ENCODE data around the gene NDNF.

Gene NDNF

DNA sequence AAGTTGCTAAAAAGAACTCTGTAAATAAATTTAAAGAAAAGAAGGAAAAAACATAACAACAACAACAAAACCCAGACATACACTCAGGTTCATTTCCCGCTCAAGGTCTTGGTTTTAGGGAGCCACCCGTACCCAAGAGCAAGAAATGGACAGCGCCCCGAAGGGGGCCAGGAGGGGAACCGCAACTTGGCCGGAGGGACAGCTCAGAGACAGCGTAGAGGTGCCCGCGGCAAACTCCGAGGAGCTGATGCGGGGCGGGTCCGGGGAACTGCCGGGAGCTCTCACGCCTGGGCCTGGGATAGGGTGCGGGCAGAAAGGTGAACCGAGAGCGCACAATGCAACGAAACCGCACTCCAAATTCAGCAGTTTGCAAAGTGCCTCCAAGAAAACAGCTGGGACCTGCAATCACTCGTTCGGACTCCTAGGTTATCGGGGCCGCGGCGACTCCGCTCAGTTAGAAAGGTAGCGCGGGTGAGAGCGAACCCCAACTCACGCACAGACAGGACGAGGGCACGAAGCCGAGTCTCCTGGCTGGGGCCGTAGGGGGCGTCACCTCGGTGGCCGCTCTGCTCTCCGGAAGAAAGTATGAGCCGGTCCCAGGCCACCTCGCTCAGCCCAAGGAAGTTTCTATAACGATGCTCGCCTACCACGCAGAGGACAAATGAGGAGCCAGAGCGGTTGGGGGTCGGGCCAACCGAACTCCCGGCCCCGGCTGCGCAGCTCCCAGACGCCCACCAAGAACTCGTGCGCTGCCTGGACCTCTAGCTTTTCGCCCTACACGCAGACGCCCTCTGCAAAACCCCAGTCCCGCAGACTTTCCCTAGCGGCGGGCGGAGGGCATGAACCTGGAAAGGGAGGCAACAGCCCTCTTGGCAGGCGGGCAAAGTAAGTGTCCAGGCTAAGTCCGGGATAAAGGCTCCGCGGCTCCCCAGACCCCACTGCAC, 1.4 kb downstream of the NDNF start:
- DNase-seq: peak; percentile 61

DNA sequence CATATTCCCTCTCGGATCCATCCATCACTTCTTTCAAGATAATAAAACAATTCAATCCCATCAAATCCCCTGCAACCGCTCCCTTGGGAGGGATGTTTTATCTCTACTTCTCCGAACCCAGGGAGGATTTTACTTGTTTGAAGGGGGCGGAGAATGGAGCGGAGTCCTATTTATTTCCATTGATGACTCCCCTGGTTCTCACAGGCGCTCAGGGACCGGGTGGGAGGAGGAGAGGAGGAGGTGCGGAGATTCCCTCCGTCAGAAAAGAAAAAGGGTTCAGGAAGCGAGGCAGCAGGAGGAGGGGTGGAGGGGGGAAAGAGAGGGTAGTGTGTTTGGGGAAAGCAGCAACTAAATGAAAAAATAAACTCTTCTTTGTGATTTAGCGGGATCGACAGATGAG, 2.1 kb downstream of the NDNF start:
- DNase-seq: no peak

DNA sequence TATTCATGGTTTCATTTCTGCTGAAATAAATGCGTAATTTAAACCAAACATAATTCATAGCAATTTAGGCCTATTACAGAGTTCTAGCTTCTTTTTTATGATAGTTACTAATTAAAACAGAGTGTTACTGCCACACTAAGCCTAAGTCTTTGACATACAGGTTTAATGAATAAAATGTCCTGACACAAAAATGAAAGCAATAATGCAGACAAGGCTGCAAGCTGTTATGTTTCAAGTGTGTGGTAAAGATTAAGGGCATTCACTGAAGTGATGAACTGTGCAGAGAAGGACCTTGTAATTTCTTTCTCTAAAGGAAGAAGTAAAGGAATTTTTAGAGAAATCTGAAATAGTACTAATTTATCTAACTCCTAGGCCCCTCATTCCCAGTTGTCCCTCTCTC, 2.9 kb downstream of the NDNF start:
- DNase-seq: no peak

DNA sequence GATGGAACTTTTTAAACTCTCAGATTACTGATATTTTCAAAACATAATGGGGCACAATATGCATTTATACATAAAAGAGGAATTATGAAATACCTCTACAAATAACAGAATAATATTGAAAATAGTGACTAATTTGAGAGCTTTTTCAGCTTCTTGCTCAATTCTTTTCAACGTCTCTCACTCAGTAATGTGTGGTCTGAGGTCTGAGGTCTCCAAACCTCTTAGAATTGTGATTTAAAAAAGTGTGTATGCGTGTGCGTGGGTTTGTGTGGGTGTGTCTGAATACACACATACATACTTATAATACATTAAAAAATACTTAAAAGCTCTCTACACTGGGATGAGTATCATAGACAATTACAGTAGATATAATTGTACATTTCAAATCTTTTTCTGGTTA, 7.9 kb downstream of the NDNF start:
- DNase-seq: no peak

DNA sequence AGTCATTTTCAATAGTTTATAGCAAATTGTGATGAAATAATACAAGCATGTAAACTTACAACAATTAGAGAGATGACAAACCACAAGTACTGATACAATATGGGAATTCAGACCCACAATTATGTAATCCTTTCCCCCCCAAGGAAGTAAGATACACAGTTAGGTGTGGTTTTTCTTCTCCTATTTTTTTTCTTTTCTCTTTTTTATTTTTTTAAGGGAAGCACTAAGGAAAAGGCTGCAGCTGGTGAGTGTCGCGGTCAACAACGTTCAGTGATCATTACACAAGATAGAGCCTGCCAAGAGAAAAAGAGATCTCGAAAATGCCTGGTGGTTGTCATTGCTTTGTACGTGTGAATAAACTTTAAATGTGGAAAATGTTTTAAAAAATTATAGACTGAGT, 9.8 kb downstream of the NDNF start:
- no peak for DNase-seq

DNA sequence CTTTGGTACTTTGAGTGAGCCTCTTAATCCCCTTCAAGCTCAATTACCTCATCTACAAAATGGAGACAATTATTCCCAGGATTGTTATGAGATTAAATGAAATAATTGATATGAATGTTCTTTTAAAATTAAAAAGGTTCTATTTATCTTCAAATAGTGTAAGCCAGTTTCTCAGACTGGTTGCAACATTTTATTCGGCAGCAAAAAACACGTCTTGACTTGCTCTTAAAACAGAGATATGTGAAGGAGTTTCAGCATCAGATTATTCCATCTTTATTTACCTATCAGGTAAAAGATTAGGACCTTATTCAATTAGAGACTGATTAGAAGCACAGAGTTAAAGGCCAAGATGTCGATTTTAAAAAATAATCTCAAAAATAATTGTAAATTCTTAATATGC, 10.5 kb downstream of the NDNF start:
- no peak for DNase-seq

DNA sequence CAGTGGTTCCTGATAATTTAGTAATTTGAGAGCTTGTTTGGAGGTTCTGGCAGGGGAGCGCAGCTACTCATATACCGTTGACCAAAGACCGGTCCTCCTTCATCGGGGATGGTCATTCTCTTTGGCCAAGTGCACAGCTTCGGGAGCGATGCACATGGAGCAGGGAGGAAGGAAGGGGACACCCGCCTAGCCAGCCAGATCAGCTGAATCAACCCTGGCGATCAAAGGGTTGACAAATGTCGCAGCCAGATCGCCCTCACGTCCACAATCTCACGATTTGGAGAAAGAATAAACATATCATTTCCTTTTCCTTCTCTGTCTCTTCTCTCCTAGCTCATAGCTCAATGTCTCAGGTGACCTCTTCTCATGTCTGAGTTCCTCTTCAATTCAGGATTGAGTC, 11.1 kb downstream of the NDNF start:
- DNase-seq: no peak

DNA sequence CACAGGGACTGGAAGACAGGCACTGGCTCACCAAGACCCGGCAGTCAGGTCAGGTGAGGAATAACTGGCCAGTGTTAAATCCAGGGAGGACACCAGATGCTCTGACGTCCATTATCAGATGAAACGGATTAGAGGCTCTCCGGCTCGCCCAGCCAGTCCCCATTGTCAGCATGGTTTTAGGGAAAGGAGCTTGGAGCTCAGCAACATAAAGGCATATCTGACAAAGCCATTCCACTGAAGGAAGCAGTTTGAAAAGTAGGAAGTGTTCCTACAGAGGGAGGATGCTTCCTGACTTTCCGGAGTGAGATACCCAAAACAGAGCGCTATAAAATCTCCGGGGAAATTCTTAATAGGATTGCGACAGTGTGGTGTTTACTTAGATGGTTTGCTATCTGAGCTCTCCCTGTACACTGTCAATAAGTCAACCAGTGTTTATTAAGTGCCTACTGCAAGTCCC, 14.8 kb downstream of the NDNF start:
- no peak for DNase-seq

DNA sequence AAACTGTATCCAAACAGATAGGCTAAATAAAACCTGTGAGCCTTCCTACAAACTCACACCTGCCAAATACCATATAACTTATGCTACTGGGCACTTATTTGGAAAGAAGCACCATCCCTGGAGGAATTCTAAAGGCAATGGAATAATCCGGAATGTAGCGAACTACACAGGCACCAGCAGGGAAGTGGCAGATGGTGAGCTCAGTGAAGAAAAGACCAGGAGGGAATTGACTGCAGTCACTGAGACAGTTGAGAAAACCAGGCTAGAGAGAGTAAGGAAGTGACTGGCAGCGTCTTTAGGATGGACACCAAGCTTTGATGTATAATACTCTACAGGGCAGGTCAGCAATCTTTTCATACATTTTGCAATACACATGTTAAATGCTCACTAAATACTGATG, 16.3 kb downstream of the NDNF start:
- no peak for DNase-seq

DNA sequence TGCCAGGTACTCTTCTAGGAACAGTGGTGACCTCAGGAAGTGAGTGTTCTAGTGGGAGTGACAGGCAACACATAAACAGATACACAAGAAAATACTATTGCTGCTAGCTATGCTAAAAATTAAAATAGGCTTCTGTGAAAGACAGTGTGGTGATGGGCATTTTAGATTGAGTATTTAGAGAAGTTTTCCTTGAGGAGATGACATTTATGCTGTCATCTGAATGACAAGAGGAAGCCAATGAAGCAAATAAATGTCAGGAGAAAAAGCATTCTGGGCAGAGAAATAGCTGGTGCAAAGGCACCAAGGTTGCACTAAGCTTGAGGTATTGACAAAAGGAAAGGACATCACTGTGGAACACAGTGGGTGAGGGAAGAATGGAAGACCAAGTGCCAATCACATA, 18.0 kb downstream of the NDNF start:
- DNase-seq: no peak

DNA sequence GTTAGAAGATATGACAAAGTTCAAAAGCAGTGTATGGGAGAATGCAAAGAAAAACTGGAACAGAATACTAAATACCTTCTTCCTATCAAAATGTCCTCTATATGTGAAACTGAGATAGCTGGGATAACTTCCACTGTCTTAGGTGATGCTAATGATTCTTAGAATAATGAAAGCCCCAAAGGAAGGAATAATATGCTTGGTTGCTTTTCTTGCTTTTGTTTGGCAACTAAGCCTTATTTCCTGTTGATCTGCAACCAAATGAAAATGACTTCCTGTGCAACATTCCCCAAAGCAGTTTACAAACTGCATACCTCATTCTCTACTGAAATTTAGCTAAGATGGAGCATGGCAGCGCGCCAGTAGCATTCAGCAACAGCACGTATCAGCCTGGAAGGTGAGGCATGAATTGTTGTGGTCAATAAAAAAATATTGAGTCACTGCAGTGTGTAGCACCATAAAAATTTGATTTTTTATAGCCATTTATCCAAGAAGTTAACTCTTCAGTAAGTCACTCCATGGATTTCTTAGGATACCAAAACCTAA, 18.7 kb downstream of the NDNF start:
- peak; percentile 61 for DNase-seq

DNA sequence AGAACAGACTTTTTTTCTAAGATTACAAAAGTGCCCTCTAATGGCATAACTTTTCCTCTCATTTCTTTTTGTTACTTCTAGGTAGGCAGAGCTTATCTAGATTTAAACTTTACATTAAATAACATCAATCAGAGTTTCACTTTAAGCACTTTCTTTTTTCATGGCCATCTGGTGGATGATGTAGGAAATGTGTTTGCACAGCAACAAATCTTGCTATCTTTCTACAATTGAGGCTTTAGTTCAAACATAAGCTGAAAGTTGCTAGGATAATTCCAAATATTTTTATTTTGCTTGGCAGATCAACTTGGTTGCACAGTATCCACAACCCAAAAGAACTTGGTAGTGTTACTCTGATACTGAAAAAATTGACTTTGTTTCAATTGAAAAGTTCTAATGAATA, 22.0 kb downstream of the NDNF start:
- peak; percentile 29 for DNase-seq

DNA sequence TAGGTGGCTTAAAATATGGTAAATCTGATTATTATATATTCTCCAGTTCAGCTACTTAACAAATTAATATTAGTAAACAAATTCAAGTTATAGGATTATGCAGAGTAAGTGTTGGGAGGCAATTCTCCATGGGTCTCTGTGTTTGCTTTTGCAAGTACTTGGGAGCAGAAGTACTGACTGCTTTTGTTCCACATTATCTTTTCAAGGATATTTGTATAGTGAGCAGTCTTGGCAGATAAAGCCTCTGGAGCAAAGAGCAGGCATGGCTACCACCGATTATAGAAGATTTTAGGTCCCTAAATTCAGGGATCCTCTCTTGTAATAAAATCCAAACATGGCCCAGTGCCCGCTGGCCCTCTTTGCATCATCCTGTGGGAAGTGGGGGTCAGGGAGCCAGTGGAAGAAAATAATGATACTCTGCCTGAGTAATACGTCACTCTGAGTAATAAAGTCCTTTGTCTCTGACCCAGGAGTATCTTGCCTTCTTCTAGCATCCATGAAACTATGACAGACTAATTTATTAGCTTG, 23.2 kb downstream of the NDNF start:
- DNase-seq: no peak

DNA sequence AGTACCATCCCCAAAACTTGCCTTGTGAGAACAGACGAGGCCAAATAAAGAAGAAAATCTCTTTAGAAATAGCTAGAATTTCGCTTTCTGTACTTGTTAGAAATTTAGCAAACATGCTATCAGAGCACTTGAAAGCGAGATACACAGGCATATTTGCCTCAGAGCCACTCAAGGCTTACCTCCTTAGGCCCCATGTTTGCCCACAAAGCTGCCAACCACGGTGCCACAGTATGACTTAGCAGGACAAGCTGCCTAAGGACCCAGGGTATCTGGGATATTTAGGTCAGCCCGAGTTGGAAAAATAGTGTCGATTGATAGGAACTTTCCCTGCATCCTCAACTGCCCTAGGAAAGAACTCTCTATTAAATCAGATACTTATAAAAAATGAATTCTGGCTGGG, 24.2 kb downstream of the NDNF start:
- DNase-seq: no peak

DNA sequence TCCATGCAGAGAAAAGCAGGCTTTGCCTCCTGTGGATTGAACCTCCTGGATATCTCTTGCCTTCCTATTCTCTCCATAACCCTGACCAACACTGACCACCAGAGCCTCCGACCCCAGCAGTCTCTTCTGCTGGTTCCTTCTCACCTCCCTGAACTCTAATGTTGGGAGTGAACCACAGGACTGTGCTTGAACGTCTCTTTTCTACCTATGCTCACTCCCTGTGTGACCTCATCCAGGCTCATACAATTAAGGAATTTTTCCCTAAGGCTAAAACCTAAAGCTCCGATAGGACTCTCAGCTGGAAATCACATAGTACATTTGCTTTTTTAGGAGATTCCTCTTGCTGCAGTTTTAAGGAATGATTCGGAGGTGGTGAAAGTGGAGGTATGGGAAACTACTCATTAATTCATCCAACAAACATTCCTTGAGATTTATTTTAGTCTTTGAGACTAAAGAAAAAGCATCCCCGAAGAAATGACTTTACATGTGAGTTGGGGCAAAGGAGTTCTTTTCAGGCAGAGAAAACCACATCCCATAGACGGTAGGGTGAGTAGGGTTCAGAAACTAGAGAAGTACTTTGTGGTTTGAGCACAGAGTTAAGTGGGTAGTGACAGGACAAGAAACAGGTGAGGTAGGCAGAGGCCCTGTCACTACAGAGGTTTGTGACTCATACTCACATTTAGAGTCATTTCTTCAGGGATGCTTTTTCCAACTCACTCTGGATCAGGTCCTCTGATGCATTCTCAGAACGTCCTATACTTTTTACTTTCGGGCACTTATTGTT, 30.8 kb downstream of the NDNF start:
- no peak for DNase-seq

DNA sequence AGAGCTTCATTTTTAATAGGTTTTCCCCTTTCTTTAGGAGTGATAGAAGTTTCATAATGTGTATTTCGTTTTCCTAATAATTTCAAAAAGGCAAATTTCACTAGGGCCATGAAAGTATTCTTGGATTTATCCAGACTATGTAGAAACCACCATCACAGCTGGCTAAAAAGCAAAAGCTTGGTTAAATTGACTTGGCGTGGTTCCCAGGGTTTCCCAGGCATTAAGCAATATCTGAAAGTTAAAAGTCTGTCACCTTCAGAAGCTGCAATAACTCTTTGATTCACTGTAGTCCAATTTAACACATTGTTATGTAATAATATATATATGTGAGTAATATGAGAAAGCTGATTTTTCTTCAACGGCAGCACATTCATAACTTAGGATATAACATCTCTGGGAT, 38.3 kb downstream of the NDNF start:
- peak; percentile 73 for DNase-seq

DNA sequence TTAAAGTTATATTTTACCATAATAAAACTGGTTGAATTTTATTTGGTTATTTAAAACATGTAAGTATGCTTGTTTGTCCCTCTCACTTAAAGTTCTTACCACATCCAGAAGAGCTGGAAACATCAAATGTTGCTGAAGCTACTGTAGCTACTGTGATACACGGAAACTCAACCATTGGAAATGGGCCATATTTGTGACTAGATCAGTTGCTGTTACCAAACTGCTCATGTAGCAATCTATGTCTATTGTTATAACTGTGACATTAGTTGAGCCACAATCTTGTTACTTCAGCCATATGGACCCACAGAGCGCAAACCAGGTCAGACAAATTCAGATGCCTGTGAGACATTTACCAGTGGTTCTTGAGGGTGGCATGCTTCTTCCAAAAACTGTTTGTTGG, 41.6 kb downstream of the NDNF start:
- no peak for DNase-seq

DNA sequence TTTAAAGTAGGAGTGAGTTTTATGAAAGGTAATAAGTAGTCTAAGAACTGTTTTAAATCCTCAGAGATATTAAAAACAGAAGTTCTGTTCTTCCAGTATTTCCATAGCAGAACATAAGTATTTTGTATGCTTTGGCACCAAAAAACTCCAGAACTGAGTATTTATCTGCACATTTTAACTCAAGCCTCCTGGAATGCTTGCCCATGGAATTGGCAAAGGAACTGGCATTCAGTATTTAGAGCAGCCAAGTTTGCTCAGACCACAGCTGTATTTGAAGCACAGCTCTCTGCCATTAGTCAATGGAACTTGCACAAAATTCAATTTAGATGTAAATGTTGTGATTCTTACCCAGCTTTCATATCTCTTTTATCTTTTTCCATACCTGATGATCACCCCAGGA, 42.2 kb downstream of the NDNF start:
- no peak for DNase-seq

DNA sequence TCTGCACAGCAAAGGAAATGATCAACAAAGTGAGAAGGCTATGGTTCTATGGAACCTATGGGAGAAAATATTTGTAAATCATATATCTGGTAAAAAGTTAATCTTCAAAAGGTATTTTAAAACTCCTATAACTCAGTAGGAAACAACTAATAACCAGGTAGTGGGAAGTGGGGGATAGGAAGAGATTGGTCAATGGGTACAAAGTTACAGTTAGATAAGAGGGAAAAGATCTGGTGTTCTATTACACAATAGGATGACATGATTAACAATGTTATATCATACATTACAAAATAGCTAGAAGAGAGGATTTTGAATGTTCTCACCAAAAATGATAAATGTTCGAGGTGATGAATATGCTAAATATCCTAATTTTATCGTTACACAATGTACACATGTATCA, 46.3 kb downstream of the NDNF start:
- DNase-seq: no peak

DNA sequence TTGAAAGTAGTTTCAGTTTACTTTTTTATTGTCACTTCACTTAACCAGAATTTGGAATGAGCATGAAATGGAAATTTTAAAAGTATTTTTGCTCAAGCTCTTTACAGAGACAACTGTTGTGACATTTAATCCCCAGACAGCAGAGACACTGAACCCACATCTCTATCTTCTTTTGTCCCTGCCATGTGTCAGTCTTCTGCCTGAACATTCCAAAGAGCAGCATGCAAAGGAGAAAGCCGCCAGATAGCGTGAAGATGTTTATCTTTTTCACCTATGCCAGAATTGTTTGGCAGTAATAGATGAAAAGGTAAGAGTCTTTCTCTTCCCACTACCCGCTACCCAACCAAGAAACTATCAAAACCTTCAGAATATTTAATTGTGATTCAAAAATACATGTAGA, 46.8 kb downstream of the NDNF start:
- no peak for DNase-seq

DNA sequence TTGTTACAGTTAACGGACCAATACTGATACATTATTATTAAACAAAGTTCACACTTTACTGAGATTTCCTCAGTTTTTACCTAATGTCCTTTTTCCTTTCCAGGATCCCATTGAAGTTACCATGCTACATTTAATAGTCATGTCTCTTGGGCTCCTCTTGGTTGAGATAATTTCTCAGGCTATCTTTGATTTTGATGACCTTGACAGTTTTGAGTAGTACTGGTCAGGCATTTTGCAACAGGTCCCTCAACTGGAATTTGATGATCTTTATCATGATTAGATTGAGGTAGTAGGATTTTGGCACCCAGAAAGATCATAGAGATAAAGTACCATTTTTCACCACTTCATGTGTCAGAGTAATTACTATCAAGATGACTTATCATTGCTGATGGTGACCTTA, 53.8 kb downstream of the NDNF start:
- DNase-seq: no peak

DNA sequence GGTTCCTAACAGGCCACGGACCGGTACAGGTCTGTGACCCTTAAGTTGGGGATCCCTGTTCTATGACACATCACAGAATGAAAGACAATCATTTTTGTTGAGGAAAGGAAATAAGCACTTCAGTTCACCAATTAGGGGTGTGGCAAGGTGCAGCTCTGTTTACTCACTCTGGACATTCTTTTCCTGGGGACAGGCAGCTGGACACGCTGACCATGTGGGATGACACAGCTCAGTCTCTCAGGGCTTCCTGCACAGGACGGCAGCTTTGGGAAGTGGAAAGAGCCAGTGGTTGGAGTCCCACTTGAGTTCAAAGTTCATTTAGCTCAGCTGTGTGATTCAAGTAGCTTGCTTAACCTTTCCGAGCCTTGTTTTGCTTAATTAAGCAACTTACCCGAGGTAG, 55.7 kb downstream of the NDNF start:
- no peak for DNase-seq

DNA sequence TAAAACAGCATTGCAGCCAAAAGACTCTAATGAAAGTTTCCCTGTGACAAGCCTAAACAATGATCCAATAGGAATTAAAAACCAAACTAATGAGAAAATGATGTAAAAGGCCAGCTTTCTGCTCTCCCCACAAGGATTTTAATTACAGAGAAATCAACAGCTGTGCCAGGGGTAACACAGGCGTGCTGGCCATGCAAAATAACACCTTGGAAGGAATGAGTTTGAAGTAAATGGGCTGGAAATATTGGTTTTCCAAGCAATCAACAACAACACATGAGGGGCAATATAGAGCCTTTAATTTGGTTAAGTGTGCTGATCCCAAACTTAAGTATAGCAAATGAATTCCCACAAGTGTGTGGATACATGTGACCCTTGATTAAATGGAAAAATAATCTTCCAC, 56.9 kb downstream of the NDNF start:
- DNase-seq: no peak
